HepG2 (cell line): ENCODE measurements around the gene VPS9D1. TPM values are rescaled to one million over a fixed set of nuclear protein-coding genes. Genes with fewer than 3 reads are reported as not detected.

Experiments used
- AGO1 ChIP-seq: fragments of 200-400 bp; formaldehyde crosslinking; IDR thresholded peaks from 2 replicates; pipeline ENCODE4 v1.6.1; 2017; ENCODE audit warnings: mild to moderate bottlenecking, low read depth, low read length, moderate library complexity; ENCODE audit not compliant: poor library complexity, severe bottlenecking
- ARHGAP35 ChIP-seq: sonication (generic); formaldehyde crosslinking; IDR thresholded peaks from 2 replicates; pipeline ENCODE4 v1.9.0; 2022; ENCODE audit warnings: mild to moderate bottlenecking, inconsistent platforms, moderate library complexity, missing genetic modification reagents, borderline replicate concordance
- BATF2 ChIP-seq: sonication (generic); formaldehyde crosslinking; IDR thresholded peaks from 2 replicates; pipeline ENCODE4 v1.8.0; 2022; ENCODE audit warnings: mild to moderate bottlenecking, missing genetic modification reagents, moderate library complexity
- CSRNP1 ChIP-seq: sonication (generic); formaldehyde crosslinking; IDR thresholded peaks from 2 replicates; pipeline ENCODE4 v1.8.1; 2023; ENCODE audit warnings: mild to moderate bottlenecking, missing genetic modification reagents
- ERF ChIP-seq: IDR thresholded peaks from 2 replicates; pipeline ENCODE4 v1.6.1; 2018; ENCODE audit warnings: missing biosample characterization, missing genetic modification reagents
- HMGA1 ChIP-seq: sonication (generic); formaldehyde crosslinking; conservative IDR thresholded peaks from 2 replicates; pipeline ENCODE4 v1.4.0; 2020; ENCODE audit warnings: missing genetic modification reagents
- KLF6 ChIP-seq: IDR thresholded peaks from 2 replicates; pipeline ENCODE4 v1.8.0; 2016; ENCODE audit warnings: missing biosample characterization, missing genetic modification reagents
- MIER3 ChIP-seq: IDR thresholded peaks from 2 replicates; pipeline ENCODE4 v1.6.1; 2016; ENCODE audit warnings: missing compliant biosample characterization, borderline replicate concordance
- SOX13 ChIP-seq, 3 experiments: fragments of 450-650 bp in 1 of 3; sonication (generic) in 1 of 3; formaldehyde crosslinking in 1 of 3; IDR thresholded peaks in 2 of 3; conservative IDR thresholded peaks in 1 of 3; 2 replicates each; pipeline versions ENCODE4 v1.5.0 to v1.6.1; 2016 to 2020; ENCODE audit warnings: antibody characterized with exemption in 1 of 3, mild to moderate bottlenecking in 1 of 3, missing compliant biosample characterization in 1 of 3, missing genetic modification reagents in 1 of 3, moderate library complexity in 1 of 3
- TBX2 ChIP-seq: sonication (generic); formaldehyde crosslinking; IDR thresholded peaks from 2 replicates; pipeline ENCODE4 v1.5.0; 2020; ENCODE audit warnings: missing genetic modification reagents, mild to moderate bottlenecking, borderline replicate concordance
- THAP9 ChIP-seq: sonication (generic); formaldehyde crosslinking; IDR thresholded peaks from 2 replicates; pipeline ENCODE4; 2020; ENCODE audit warnings: missing genetic modification reagents, mild to moderate bottlenecking, borderline replicate concordance
- ZMYM3 ChIP-seq: sonication (generic); formaldehyde crosslinking; IDR thresholded peaks from 2 replicates; pipeline ENCODE4 v1.5.1; 2020; ENCODE audit warnings: mild to moderate bottlenecking, missing genetic modification reagents
- ZNF143 ChIP-seq: sonication (generic); formaldehyde crosslinking; IDR thresholded peaks from 2 replicates; pipeline ENCODE4 v1.4.0; 2020; ENCODE audit warnings: missing genetic modification reagents
- ZNF230 ChIP-seq: sonication (generic); formaldehyde crosslinking; IDR thresholded peaks from 2 replicates; pipeline ENCODE4 v1.4.0; 2020; ENCODE audit warnings: mild to moderate bottlenecking, missing genetic modification reagents
- ZNF317 ChIP-seq: sonication (generic); formaldehyde crosslinking; IDR thresholded peaks from 2 replicates; pipeline ENCODE4 v1.5.0; 2020; ENCODE audit warnings: mild to moderate bottlenecking, missing genetic modification reagents
- ZNF326 ChIP-seq: sonication (generic); formaldehyde crosslinking; IDR thresholded peaks from 2 replicates; pipeline ENCODE4 v1.4.0; 2020; ENCODE audit warnings: missing genetic modification reagents, borderline replicate concordance
- ZNF552 ChIP-seq: sonication (generic); formaldehyde crosslinking; IDR thresholded peaks from 2 replicates; pipeline ENCODE4 v1.9.0; 2022; ENCODE audit warnings: missing genetic modification reagents, mild to moderate bottlenecking, borderline replicate concordance
- ZNF678 ChIP-seq: sonication (generic); formaldehyde crosslinking; IDR thresholded peaks from 2 replicates; pipeline ENCODE4 v1.4.0; 2020; ENCODE audit warnings: mild to moderate bottlenecking, missing genetic modification reagents
- ZNF75D ChIP-seq: sonication (generic); formaldehyde crosslinking; IDR thresholded peaks from 2 replicates; pipeline ENCODE4 v1.8.1; 2023; ENCODE audit warnings: missing genetic modification reagents, mild to moderate bottlenecking, borderline replicate concordance
- ZNF770 ChIP-seq: sonication (generic); formaldehyde crosslinking; IDR thresholded peaks from 2 replicates; pipeline ENCODE4 v1.5.0; 2020; ENCODE audit warnings: mild to moderate bottlenecking, missing genetic modification reagents
- polyA plus RNA-seq, 8 experiments: library from polyadenylated mRNA; depleted of rRNA in 3 of 8; stranded (reverse) in 7 of 8; unstranded in 1 of 8; fragments of >200 nt; fragmentation: Illumina TruSeq in 4 of 8; extraction: Trizol in 4 of 8; gene quantifications; 2 replicates each; pipeline versions ENCODE4 v1.2.1 to v1.2.3, GENCODE V29; 2011 to 2016; ENCODE audit warnings: low read depth in 4 of 8, missing spikeins in 1 of 8, mixed read lengths in 1 of 8; ENCODE audit not compliant: insufficient read depth in 1 of 8
- total RNA-seq, 5 experiments: library from RNA; depleted of rRNA; stranded (reverse); fragments of >200 nt; fragmentation: Illumina TruSeq; extraction: Trizol; gene quantifications; 2 replicates each; pipeline ENCODE4 v1.2.3, GENCODE V29; 2016; ENCODE audit warnings: low read depth in 1 of 5

VPS9D1 gene
- total and polyA plus RNA-seq, 2 of the 13 experiments (the other 11 are each of a cell fraction or from before 2014, with no cell fraction given), result 10.1 to 13.2 TPM

GRCh38 chr16:89695086-89695874 lies 25.4 kb downstream of the VPS9D1 start (continued):
- peak; percentile 52; the same call in 1 of the 2 replicates for TF ChIP-seq ZNF770 (CRISPR knock-in tag)
- TF ChIP-seq ZNF317 (CRISPR knock-in tag), result no peak
- TF ChIP-seq ERF (CRISPR knock-in tag), result peak; percentile 62
- 0 out of 2 replicates have a peak, but pooled peaks have one; percentile 11 for TF ChIP-seq KLF6 (CRISPR knock-in tag)
- peak; percentile 93 for TF ChIP-seq CSRNP1 (CRISPR knock-in tag)
- peak; percentile 66; the same call in 1 of the 2 replicates for TF ChIP-seq ZMYM3 (CRISPR knock-in tag)
- TF ChIP-seq BATF2 (CRISPR knock-in tag), result 0 out of 2 replicates have a peak, but pooled peaks have one; percentile 0
- TF ChIP-seq HMGA1, result no peak
- peak; percentile 53; the same call in 1 of the 2 replicates for TF ChIP-seq ZNF326 (CRISPR knock-in tag)
- TF ChIP-seq ZNF75D, result no peak
- 0 out of 2 replicates have a peak, but pooled peaks have one; percentile 41 for TF ChIP-seq ARHGAP35 (CRISPR knock-in tag)
- 0 out of 2 replicates have a peak, but pooled peaks have one; percentile 39 for TF ChIP-seq ZNF552 (CRISPR knock-in tag)
- peak; percentile 97 for TF ChIP-seq AGO1
- peak; percentile 49; the same call in 1 of the 2 replicates for TF ChIP-seq ZNF143 (CRISPR knock-in tag)
- no peak for TF ChIP-seq ZNF678 (CRISPR knock-in tag)
- peak; percentile 37; the same call in 1 of the 2 replicates for TF ChIP-seq MIER3 (CRISPR knock-in tag)
- no peak for TF ChIP-seq SOX13 (IDR thresholded peaks at IDR 0.05)
- peak in 1 of 2 experiments; percentile 21; a peak in 1 of 4 replicates for TF ChIP-seq SOX13 (CRISPR knock-in tag; conservative IDR thresholded peaks at IDR 0.05 in 1 of 2, IDR thresholded peaks at IDR 0.05 in 1 of 2)
- TF ChIP-seq ZNF230, result 0 out of 2 replicates have a peak, but pooled peaks have one; percentile 12
- peak; percentile 76; the same call in 1 of the 2 replicates for TF ChIP-seq THAP9 (CRISPR knock-in tag)
- peak; percentile 43; the same call in 1 of the 2 replicates for TF ChIP-seq TBX2 (CRISPR knock-in tag)
